Testis (tissue), 3 donors: Measurements from ENCODE around the gene DLG1. TPM values are rescaled to one million over a fixed set of nuclear protein-coding genes. Genes with fewer than 3 reads are reported as not detected.
"Not testable (repeated sequence)": the region's sequence is repeated elsewhere in the genome, so short reads cannot be mapped to it uniquely, and the experiment has no call there.

Experiments
- DNase-seq: peaks from one replicate; pipeline ENCODE4 v3.0.0-alpha.2; 2019
- H3K27ac ChIP-seq, 2 donors: fragments of 200-600 bp; sonication (generic); one replicate each; pipeline ENCODE4 v1.5.1; 2019
- H3K27me3 ChIP-seq: fragments of 200-600 bp; sonication (generic); one replicate; pipeline ENCODE4 v1.5.1; 2019
- H3K36me3 ChIP-seq: fragments of 200-600 bp; sonication (generic); one replicate; pipeline ENCODE4 v1.5.1; 2017; ENCODE audit warnings: low read depth; ENCODE audit errors: missing control alignments
- H3K4me1 ChIP-seq: fragments of 200-600 bp; sonication (generic); one replicate; pipeline ENCODE4 v1.5.1; 2019
- H3K4me3 ChIP-seq, 2 donors: fragments of 200-600 bp; sonication (generic); one replicate each; pipeline ENCODE4 v1.5.1; 2017 to 2019
- H3K9me3 ChIP-seq: fragments of 200-600 bp; sonication (generic); one replicate; pipeline ENCODE4 v1.5.1; 2017
- POLR2A ChIP-seq: fragments of 450-650 bp; IDR thresholded peaks from one replicate; pipeline ENCODE4 v1.6.1; 2017; ENCODE audit warnings: antibody characterized with exemption, mild to moderate bottlenecking, moderate library complexity
- WGBS, 2 donors: methylation state at CpG; one replicate each; pipeline ENCODE4 v1.1.5; 2018; 5-methylcytosine and 5-hydroxymethylcytosine counted together
- intact Hi-C: fragments of 100-400 bp; cut with DNase I; formaldehyde crosslinking; loops from one replicate; pipeline ENCODE4 v1.15.1; 2023; ENCODE audit warnings: low total_unique reads
- polyA plus RNA-seq: library from polyadenylated mRNA; stranded (reverse); fragments of 350-450 nt; fragmentation: Illumina TruSeq; extraction: RNeasy Lipid Tissue Mini Kit (QIAGEN cat#74804); gene quantifications from one replicate; pipeline ENCODE4 v1.2.3, GENCODE V29; 2014; ENCODE audit warnings: low read depth, low replicate concordance; ENCODE audit not compliant: insufficient read depth
- total RNA-seq, 2 donors: library from RNA; depleted of rRNA; stranded (reverse); fragments of >200 nt; gene quantifications; one replicate each; pipeline ENCODE4 v1.2.3, GENCODE V29; 2016
- TF ChIP-seq, protein P1 (sequence below), 3 experiments: fragments of 450-650 bp in 2 of 3; fragments of 200-600 bp in 1 of 3; sonication (generic) in 1 of 3; IDR thresholded peaks; one replicate each; pipeline ENCODE4 v1.5.1; 2016 to 2019; ENCODE audit warnings: antibody characterized with exemption in 3 of 3, mild to moderate bottlenecking in 2 of 3, moderate library complexity in 1 of 3

Gene DLG1
- total and polyA plus RNA-seq, 3 donors from 2014 or later: 37.4 to 99.4 (median 99.3) TPM

- H3K9me3 ChIP-seq: no peaks in the 10 kb centered on the region
- TF ChIP-seq, protein P1, sequence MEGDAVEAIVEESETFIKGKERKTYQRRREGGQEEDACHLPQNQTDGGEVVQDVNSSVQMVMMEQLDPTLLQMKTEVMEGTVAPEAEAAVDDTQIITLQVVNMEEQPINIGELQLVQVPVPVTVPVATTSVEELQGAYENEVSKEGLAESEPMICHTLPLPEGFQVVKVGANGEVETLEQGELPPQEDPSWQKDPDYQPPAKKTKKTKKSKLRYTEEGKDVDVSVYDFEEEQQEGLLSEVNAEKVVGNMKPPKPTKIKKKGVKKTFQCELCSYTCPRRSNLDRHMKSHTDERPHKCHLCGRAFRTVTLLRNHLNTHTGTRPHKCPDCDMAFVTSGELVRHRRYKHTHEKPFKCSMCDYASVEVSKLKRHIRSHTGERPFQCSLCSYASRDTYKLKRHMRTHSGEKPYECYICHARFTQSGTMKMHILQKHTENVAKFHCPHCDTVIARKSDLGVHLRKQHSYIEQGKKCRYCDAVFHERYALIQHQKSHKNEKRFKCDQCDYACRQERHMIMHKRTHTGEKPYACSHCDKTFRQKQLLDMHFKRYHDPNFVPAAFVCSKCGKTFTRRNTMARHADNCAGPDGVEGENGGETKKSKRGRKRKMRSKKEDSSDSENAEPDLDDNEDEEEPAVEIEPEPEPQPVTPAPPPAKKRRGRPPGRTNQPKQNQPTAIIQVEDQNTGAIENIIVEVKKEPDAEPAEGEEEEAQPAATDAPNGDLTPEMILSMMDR (IDR thresholded peaks at IDR 0.05): no peak
- TF ChIP-seq POLR2A: no peak
- no peak overlapping the region for H3K4me3 ChIP-seq
- no peaks in the 10 kb centered on the region for H3K27me3 ChIP-seq
- no peak overlapping the region for H3K27ac ChIP-seq
- 95 to 97% methylated on average over 1 of the region's 1 CpG for WGBS, 2 donors
- no peaks in the 10 kb centered on the region for H3K4me1 ChIP-seq
- intact Hi-C loops: no loop called here
- H3K36me3 ChIP-seq: no peaks in the 10 kb centered on the region
- DNase-seq: no peak
These were observed 93.1 kb downstream of the DLG1 start for GRCh38 chr3:197205265-197205664.

GRCh38 chr3:197204736-197205135 is 93.7 kb downstream of the DLG1 start:
- no peaks in the 10 kb centered on the region for H3K9me3 ChIP-seq
- H3K27ac ChIP-seq: no peak overlapping the region
- H3K27me3 ChIP-seq: no peaks in the 10 kb centered on the region
- H3K4me3 ChIP-seq: no peak overlapping the region
- intact Hi-C loops: no loop called here
- no peak for TF ChIP-seq POLR2A
- TF ChIP-seq, protein P1 (IDR thresholded peaks at IDR 0.05): no peak
- 85 to 88% methylated on average over 3 of the region's 3 CpGs for WGBS, 2 donors
- no peaks in the 10 kb centered on the region for H3K4me1 ChIP-seq
- no peaks in the 10 kb centered on the region for H3K36me3 ChIP-seq
- DNase-seq: no peak

GRCh38 chr3:197203714-197204146 is 94.7 kb downstream of the DLG1 start:
- Histone ChIP-seq H3K27ac (no peak overlapping the region), H3K4me3 (no peak overlapping the region), H3K27me3 (no peaks in the 10 kb centered on the region), H3K4me1 (no peaks in the 10 kb centered on the region), H3K9me3 (no peaks in the 10 kb centered on the region), H3K36me3 (no peaks in the 10 kb centered on the region)
- intact Hi-C loops: no loop called here
- 50 to 68% methylated on average over 2 of the region's 2 CpGs for WGBS, 2 donors
- TF ChIP-seq, protein P1 (IDR thresholded peaks at IDR 0.05): no peak
- no peak for TF ChIP-seq POLR2A
- DNase-seq: no peak

DNA sequence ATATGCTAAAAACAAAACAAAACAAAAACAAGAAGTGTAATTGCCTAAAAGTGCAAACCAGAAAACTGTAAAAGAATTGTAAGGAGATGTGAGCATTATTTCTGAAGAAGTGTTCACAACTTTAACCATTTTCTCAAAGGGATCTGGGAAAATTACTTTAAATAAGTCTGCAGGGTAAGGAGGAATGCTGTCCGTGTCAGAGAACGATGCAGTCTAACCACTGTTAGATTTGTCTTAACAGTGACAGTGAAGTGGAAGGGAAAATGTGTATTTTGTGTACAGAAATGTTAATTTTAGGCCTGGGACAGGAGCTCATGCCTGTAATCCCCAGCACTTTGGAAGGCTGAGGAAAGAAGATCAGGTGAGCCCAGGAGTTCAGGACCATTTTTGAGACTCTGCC is 95.7 kb downstream of the DLG1 start:
- Histone ChIP-seq H3K27ac (no peak overlapping the region), H3K4me1 (no peaks in the 10 kb centered on the region), H3K4me3 (no peak overlapping the region), H3K27me3 (no peaks in the 10 kb centered on the region), H3K36me3 (no peaks in the 10 kb centered on the region), H3K9me3 (no peaks in the 10 kb centered on the region)
- intact Hi-C loops: no loop called here
- TF ChIP-seq POLR2A: no peak
- TF ChIP-seq, protein P1 (IDR thresholded peaks at IDR 0.05): no peak
- DNase-seq: no peak
- WGBS, 2 donors: 62 to 71% methylated on average over 2 of the region's 2 CpGs

GRCh38 chr3:197201791-197202452 is 96.5 kb downstream of the DLG1 start:
- Histone ChIP-seq H3K27me3 (no peaks in the 10 kb centered on the region), H3K4me1 (no peaks in the 10 kb centered on the region), H3K27ac (no peak overlapping the region), H3K9me3 (no peaks in the 10 kb centered on the region), H3K4me3 (no peak overlapping the region), H3K36me3 (no peaks in the 10 kb centered on the region)
- DNase-seq: no peak
- TF ChIP-seq, protein P1 (IDR thresholded peaks at IDR 0.05): no peak
- no peak for TF ChIP-seq POLR2A
- intact Hi-C loops: no loop called here
- 58 to 68% methylated on average over 5 of the region's 5 CpGs for WGBS, 2 donors

DNA sequence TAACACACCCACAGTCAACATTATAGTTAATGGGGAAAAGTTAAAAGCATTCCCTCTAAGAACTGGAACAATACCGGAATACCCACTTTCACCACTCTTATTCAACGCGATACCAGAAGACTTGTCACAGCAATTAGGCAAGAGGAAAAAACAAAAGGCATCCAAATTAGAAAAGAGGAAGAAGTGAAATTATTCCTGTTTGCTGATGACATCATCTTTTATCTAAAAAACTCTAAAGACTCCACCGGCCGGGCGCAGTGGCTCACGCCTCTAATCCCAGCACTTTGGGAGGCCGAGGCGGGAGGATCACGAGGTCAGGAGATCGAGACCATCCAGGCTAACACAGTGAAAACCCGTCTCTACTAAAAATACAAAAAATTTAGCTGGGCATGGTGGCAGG is 97.6 kb downstream of the DLG1 start:
- 89 to 92% methylated on average over 12 of the region's 12 CpGs for WGBS, 2 donors

More for the DNA sequence above, 97.6 kb downstream of the DLG1 start:
- H3K27me3 ChIP-seq, H3K4me1 ChIP-seq, H3K36me3 ChIP-seq, H3K27ac ChIP-seq, DNase-seq, H3K4me3 ChIP-seq, H3K9me3 ChIP-seq, intact Hi-C loops: not testable (repeated sequence)
